Endodermal cell (in vitro differentiated cells): Measurements from ENCODE around the gene KRTAP10-3. TPM values are rescaled to one million over a fixed set of nuclear protein-coding genes. Genes with fewer than 3 reads are reported as not detected.

ENCODE experiments used
- DNase-seq: peaks from one replicate; pipeline ENCODE4 v3.0.0-alpha.2; 2017
- H3K27ac ChIP-seq: 2 replicates; pipeline ENCODE4 v1.5.1; 2013; ENCODE audit warnings: mild to moderate bottlenecking, low read depth, low read length, moderate library complexity
- H3K27me3 ChIP-seq: 2 replicates; pipeline ENCODE4 v1.6.1; 2013; ENCODE audit warnings: mild to moderate bottlenecking, low read length, moderate library complexity; ENCODE audit not compliant: insufficient read depth, control insufficient read depth, poor library complexity, severe bottlenecking
- H3K36me3 ChIP-seq: 2 replicates; pipeline ENCODE4 v1.7.0; 2013; ENCODE audit warnings: mild to moderate bottlenecking, low read length, moderate library complexity; ENCODE audit not compliant: control insufficient read depth, insufficient read depth
- H3K4me1 ChIP-seq: one replicate; pipeline ENCODE4 v1.7.0; 2013; ENCODE audit warnings: low read length; ENCODE audit not compliant: control insufficient read depth, insufficient read depth
- H3K4me3 ChIP-seq: 2 replicates; pipeline ENCODE4 v1.5.1; 2013; ENCODE audit warnings: mild to moderate bottlenecking, low read length, moderate library complexity
- H3K9ac ChIP-seq: 2 replicates; pipeline ENCODE4 v1.6.1; 2013; ENCODE audit warnings: mild to moderate bottlenecking, low read length, moderate library complexity; ENCODE audit not compliant: poor library complexity, severe bottlenecking; ENCODE audit errors: extremely low read depth
- H3K9me3 ChIP-seq: 2 replicates; pipeline ENCODE4 v1.6.1; 2013; ENCODE audit warnings: mild to moderate bottlenecking, low read length, moderate library complexity; ENCODE audit not compliant: control insufficient read depth
- H3K27ac Mint-ChIP-seq: 2 replicates; pipeline ENCODE4 v1.8.0; 2020; ENCODE audit warnings: mixed read lengths
- H3K27me3 Mint-ChIP-seq: 2 replicates; pipeline ENCODE4 v1.8.0; 2021; ENCODE audit warnings: mild to moderate bottlenecking, mixed read lengths; ENCODE audit not compliant: insufficient read depth
- H3K36me3 Mint-ChIP-seq: 2 replicates; pipeline ENCODE4 v1.8.0; 2020; ENCODE audit warnings: low read depth, mixed read lengths
- H3K4me1 Mint-ChIP-seq: 2 replicates; pipeline ENCODE4 v1.8.0; 2020; ENCODE audit warnings: mixed read lengths
- H3K4me3 Mint-ChIP-seq: 2 replicates; pipeline ENCODE4 v1.8.0; 2020; ENCODE audit warnings: mild to moderate bottlenecking, moderate library complexity, mixed read lengths
- H3K9me3 Mint-ChIP-seq: 2 replicates; pipeline ENCODE4 v1.8.0; 2020; ENCODE audit warnings: mild to moderate bottlenecking, mixed read lengths
- CTCF ChIP-seq: fragments of 200-600 bp; sonication (generic); conservative IDR thresholded peaks from 2 replicates; pipeline ENCODE4 v1.5.0; 2021; ENCODE audit warnings: antibody characterized with exemption, mild to moderate bottlenecking
- WGBS, 2 experiments: methylation state at CpG; one replicate each; pipeline versions ENCODE4 v1.1.5 to v1.1.7; 2013; ENCODE audit warnings: missing lambda C conversion rate in 2 of 2, mixed read lengths in 1 of 2; ENCODE audit not compliant: insufficient coverage in 1 of 2, insufficient read length in 1 of 2; 5-methylcytosine and 5-hydroxymethylcytosine counted together
- long read RNA-seq, 4 experiments: library from polyadenylated mRNA in 2 of 4; library from RNA in 1 of 4; library from capped mRNA in 1 of 4; stranded (forward) in 3 of 4; unstranded in 1 of 4; transcript quantifications; one replicate each; pipeline ENCODE4 v2.0.0, GENCODE V29; 2020 to 2021; ENCODE audit warnings: inconsistent platforms in 1 of 4
- polyA plus RNA-seq, 2 experiments: library from polyadenylated mRNA; stranded (reverse); fragments of 50-300 nt; gene quantifications; one replicate each; pipeline ENCODE4 v1.2.3, GENCODE V29; 2013
- total RNA-seq, 2 donors: library from RNA; stranded (reverse); fragmentation: NEBNext Ultra II Directional in 1 of 2; extraction: Animal tissue kit (Norgen Biotek cat#: 25700) in 1 of 2; gene quantifications; 2 replicates in 1 of 2; 3 replicates in 1 of 2; pipeline ENCODE4 v1.2.1, GENCODE V29; 2021

Gene KRTAP10-3
- total RNA-seq, result not detected
- polyA plus RNA-seq (2013, experiment 1 of 2), result not detected
- polyA plus RNA-seq (2013, experiment 2 of 2), result not detected
- long read RNA-seq, experiment 1, result 0 reads
- long read RNA-seq, experiment 2, result 0 reads
- long read RNA-seq, experiment 3, result 0 reads
- long read RNA-seq, experiment 4, result 0 reads

- Histone ChIP-seq H3K36me3 (no peaks in the 10 kb centered on the region), H3K4me1 (no peaks in the 10 kb centered on the region), H3K9me3 (no peaks in the 10 kb centered on the region), H3K27ac (no peak within 1 kb of the TSS), H3K9ac (no peak within 1 kb of the TSS), H3K27me3 (no peaks in the 10 kb centered on the region), H3K4me3 (no peak within 1 kb of the TSS)
- H3K27me3 Mint-ChIP-seq, result no peaks in the 10 kb centered on the region
- H3K9me3 Mint-ChIP-seq, result no peaks in the 10 kb centered on the region
- no peak within 1 kb of the TSS for H3K4me3 Mint-ChIP-seq
- no peak for TF ChIP-seq CTCF
- WGBS, 2 experiments, result 92% methylated on average over 5 of the region's 5 CpGs
- H3K4me1 Mint-ChIP-seq, result no peaks in the 10 kb centered on the region
- H3K36me3 Mint-ChIP-seq, result no peaks in the 10 kb centered on the region
- H3K27ac Mint-ChIP-seq, result no peak within 1 kb of the TSS
- DNase-seq, result no peak
Measured at GRCh38 chr21:44558695-44559094, at the start of gene KRTAP10-3. Gene KRTAP10-3 (minus strand): TSS chr21:44558795. CDS start chr21:44558715, 80 bp downstream.

GRCh38 chr21:44606495-44606894, 47.9 kb upstream of the KRTAP10-3 start:
- H3K9me3 Mint-ChIP-seq, result peaks cover 31% of the 10 kb centered on the region
- H3K9ac ChIP-seq, result no peak overlapping the region
- no peaks in the 10 kb centered on the region for H3K4me1 ChIP-seq
- no peaks in the 10 kb centered on the region for H3K4me1 Mint-ChIP-seq
- H3K27me3 Mint-ChIP-seq, result no peaks in the 10 kb centered on the region
- no peaks in the 10 kb centered on the region for H3K27me3 ChIP-seq
- no peak overlapping the region for H3K4me3 Mint-ChIP-seq
- WGBS, 2 experiments, result 80 to 81% methylated on average over 2 to 3 of the region's 4 CpGs
- no peak for TF ChIP-seq CTCF
- peaks cover 2% of the 10 kb centered on the region for H3K36me3 Mint-ChIP-seq
- H3K27ac ChIP-seq, result no peak overlapping the region
- H3K4me3 ChIP-seq, result no peak overlapping the region
- DNase-seq, result no peak
- H3K9me3 ChIP-seq, result peaks cover 28% of the 10 kb centered on the region
- no peaks in the 10 kb centered on the region for H3K36me3 ChIP-seq
- H3K27ac Mint-ChIP-seq, result no peak overlapping the region

- H3K9ac ChIP-seq, result no peak overlapping the region
- no peak overlapping the region for H3K4me3 Mint-ChIP-seq
- 93 to 100% methylated on average over 3 to 8 of the region's 8 CpGs for WGBS, 2 experiments
Measured at GRCh38 chr21:44603911-44604310, 45.3 kb upstream of the KRTAP10-3 start.

More at GRCh38 chr21:44603911-44604310, 45.3 kb upstream of the KRTAP10-3 start:
- Histone ChIP-seq H3K36me3 (no peaks in the 10 kb centered on the region), H3K4me3 (no peak overlapping the region), H3K9me3 (peaks cover 7% of the 10 kb centered on the region), H3K4me1 (no peaks in the 10 kb centered on the region), H3K27me3 (no peaks in the 10 kb centered on the region), H3K27ac (no peak overlapping the region)
- DNase-seq, result no peak
- H3K36me3 Mint-ChIP-seq, result no peaks in the 10 kb centered on the region
- H3K27ac Mint-ChIP-seq, result no peak overlapping the region
- peaks cover 7% of the 10 kb centered on the region for H3K9me3 Mint-ChIP-seq
- no peaks in the 10 kb centered on the region for H3K27me3 Mint-ChIP-seq
- peaks cover 4% of the 10 kb centered on the region for H3K4me1 Mint-ChIP-seq
- no peak for TF ChIP-seq CTCF
